GM19452 (cell line): ENCODE measurements around the gene MKX.

Experiments
- ATAC-seq: cut with Tn5 transposase; IDR thresholded peaks from one replicate; pipeline ENCODE4 v1.9.1; 2021; ENCODE audit not compliant: unreplicated experiment

Gene MKX, protein sequence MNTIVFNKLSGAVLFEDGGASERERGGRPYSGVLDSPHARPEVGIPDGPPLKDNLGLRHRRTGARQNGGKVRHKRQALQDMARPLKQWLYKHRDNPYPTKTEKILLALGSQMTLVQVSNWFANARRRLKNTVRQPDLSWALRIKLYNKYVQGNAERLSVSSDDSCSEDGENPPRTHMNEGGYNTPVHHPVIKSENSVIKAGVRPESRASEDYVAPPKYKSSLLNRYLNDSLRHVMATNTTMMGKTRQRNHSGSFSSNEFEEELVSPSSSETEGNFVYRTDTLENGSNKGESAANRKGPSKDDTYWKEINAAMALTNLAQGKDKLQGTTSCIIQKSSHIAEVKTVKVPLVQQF

DNA sequence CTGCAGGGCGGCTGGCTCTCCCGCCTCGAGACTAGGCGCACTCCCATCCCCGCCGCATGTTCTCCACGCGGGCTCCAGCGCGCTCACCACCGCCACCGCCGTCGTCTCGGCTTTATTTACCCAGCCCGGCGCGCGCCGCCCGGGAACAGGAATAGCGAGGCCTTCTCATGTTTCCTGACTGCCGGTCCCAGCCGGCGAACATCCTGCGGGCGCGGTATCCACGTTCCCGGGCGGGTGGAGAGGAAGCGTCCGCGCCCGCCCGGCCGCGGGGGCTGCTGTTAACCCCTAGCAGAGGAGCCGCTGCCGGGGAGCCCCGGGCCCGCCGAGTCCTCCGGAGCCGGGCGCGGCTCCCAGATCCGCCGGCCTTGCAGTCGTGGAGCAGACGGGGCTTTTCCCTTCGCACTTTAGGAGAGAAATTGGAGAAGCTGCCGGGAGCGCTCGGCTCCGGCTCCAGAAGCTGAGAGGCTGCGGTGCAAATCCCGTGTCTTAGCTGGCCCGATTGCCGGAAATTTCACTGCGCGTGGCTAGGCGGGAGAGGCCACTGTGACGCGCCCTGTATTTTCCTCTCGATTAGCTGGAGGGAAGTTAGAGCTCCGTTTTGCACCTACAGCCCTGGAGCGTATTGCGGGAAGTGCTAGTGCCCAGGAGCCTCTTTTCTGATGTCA, at the start of gene MKX:
Gene MKX (minus strand): TSS at position 88 of the 665 bp plus-strand sequence. CDS start 2,404 bp downstream, outside the sequence.
- no peak for ATAC-seq

- no peak for ATAC-seq
Observed at GRCh38 chr10:27794157-27794556, 48.5 kb upstream of the MKX start.

DNA sequence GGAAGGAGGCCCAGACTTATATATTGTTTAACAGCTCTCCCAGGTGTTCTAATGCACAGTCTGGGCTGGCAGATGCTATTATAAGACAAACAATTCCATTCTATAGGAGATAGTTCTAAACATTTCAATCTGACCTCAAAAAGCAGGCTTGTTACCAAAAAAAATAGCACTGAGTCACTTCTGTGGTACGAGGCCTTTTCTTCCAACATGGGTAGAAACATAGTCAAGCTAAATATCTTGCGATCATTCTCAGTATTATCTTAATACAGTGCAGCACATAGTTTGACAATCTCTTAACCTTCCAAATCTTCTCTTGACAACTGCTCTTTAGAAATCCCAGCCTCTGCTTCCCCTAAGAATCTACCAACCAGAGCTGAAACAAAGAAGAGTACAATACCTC, 46.6 kb upstream of the MKX start:
- no peak for ATAC-seq

DNA sequence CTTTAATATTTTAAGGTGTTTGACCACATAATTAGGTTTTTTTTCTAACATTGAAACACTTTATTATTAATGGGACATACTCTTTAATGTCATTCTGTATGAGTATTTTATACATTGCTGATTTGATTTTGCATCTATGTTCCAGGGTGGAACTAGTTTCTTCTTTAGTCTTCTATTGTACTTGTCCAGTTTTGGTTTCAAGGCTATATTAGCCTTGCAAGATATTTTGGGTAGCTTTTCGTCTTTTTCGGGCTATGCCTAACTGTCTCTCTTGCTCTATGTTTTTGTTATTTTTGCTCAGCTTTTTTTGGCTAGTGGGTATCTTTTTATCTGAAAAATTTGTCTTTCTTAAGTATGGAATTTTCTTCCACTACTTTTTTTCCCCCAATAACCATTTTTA, 38.7 kb upstream of the MKX start:
- ATAC-seq = no peak

DNA sequence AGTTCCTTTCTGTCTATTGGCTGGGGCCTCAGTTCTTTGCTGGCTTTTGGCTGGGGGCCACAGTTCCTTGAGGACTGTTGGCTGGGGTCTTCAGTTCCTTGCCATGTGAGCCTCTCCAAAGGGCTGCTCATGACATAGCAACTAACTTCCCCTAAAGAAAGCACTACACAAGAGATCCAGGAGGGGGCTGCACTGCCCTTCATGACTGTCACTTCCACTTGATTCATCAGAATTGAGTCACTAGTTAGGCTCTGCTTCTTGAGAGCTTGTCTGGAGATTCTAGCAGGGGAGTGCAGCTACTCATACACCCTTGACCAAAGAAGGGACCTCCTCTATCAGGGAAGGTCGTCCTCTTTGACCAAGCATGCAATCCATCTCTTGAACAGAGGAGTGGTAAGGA, 38.0 kb upstream of the MKX start:
- ATAC-seq = no peak

- ATAC-seq = no peak
Observed at GRCh38 chr10:27779462-27780015, 33.9 kb upstream of the MKX start.

GRCh38 chr10:27774831-27775230, 29.2 kb upstream of the MKX start:
- no peak for ATAC-seq

- no peak for ATAC-seq
Observed at GRCh38 chr10:27771231-27771630, 25.6 kb upstream of the MKX start.

- no peak for ATAC-seq
Observed at GRCh38 chr10:27770181-27770580, 24.6 kb upstream of the MKX start.

DNA sequence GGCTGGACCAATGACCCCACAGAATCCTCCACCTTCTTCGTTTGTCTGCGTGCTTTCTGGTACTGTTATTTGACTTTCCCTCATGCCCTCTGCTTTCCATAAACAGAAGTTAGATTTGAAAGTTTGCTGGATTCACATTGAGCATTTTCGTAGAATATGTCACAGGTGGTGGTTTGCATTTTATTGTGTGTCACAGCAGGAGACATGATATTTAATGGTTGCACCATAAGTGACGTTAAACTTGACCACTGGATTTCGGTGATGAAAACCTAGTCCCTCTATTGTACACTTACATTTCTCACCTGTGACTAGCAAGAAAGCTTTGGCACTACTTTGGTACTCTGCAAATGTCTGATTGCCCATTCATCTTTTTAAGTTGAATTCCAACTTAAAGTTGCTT, 15.2 kb upstream of the MKX start:
- no peak for ATAC-seq

- ATAC-seq = no peak
Observed at GRCh38 chr10:27759483-27760272, 14.1 kb upstream of the MKX start.

DNA sequence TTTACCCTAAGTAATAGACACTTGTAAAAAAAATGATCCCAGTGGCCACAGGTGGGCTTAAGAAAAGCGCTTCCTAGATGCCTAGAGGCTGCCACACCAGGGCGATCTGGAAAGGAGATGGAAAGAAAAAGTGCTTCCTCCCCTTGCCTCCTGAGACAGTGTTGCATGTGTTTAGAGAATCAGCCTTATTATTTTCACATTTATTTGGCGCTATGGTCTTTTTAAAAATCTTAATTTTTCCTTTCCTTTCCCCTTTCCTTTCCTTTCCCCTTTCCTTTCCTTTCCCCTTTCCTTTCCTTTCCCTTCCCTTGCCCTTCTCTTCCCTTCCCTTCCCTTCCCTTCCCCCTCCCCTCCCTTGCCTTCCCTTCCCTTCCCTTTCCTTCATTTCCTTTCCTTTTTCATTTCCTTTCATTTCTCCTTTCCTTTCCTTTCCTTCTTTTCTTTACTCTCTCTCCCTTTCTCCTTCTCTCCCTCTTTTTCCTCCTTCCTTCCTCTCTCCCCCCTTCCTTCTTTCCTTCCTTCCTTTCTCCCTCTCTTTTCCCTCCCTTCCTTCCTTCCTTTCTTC, 7.1 kb upstream of the MKX start:
- no peak for ATAC-seq

DNA sequence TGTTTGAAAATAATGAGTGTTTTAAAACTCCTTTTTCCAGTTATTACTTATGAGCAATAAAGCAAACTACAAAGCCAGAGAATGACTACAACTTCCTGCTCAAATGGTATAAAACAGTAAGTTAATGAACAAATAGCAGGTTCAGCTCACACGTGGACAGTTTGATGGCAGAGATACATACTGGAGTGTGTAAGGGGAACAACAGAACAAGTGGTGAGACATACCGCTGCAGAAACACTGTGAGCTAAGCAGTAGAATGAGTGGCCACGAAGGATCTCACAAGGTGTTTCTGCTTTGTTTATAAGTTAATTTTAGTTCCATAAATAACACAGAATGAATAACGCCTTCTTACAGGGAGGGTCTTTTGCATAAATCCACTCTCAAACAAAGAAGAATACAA, 3.0 kb upstream of the MKX start:
- no peak for ATAC-seq

GRCh38 chr10:27747096-27747451, 1.5 kb upstream of the MKX start:
- no peak for ATAC-seq

DNA sequence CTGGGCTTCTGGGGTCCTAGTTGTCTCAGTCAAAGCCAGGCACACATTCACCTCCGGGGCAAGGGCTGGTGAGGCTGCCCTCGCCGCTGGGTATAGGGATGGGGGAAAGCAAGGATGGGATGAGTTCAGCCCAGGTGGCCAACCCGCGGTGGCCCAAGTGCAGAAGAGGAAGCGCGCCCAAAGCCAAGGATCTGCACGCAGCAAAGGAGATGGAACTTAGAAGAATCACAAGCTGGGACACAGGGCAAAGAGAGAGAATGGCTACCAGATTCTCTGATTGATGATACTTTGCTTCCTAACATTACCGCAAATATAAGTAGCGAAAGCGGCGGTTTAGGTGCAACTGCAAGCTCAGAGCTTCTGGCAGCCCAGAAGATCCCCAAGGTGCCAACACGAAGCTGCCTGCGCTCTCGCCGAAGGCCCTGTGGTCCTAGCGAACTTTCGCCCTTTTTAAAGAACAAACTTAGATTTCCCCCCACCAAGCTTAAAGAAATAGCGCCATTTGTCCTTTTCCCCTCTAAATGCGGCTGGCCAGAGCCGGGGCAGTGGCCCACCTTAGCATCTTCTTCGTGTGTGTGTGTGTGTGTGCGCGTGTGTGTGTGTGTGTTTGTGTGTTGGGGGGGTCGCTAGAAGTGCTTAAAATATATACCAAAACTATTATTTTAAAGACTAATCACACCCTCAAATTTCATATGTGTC, 927 bp upstream of the MKX start:
- no peak for ATAC-seq

- ATAC-seq = no peak
Observed at GRCh38 chr10:27744802-27745731, 552 bp downstream of the MKX start.

DNA sequence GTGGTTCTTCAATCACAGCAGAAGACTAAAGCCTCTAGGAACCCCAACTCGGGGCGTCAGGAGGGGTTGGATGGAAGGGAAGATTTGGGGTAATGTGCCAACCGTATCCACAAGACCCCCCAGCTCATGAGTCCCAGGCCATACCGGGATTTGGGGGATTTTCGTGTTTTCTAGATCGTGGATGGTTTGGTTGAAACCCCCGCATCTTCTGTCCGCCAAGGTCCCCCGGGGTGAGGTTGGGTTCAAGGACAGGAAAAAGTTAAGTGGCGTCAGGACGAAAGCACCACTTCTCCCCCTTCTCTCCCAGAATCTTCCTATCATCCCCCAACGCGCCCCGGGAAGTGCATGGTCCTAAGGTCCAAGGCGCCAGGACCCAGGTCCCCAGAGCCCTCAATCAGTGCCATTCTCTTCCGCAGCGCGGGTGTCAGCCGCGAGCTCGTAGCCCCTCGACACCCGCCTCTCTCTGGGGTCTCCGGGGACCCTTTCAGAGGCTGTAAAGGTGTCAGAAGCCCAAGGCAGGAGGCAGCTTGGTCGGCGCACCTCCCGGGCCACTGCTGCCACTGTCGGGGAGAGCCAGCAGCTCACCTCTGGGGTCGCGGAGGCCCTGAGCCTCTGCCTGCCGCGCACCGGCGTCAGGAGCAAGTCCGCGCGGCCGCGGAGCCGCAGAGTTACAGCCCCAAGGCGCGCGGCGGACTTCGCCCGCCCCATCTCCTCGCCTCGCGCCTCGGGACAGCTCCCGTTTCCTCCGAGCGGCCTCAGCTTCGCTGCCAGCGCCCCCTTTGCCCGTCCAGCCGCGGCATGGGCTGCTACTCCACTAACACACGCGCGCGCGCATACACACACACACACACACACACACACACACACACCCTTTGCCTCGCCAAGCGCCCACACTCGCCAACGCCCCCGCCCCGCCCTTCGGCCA, 1.5 kb downstream of the MKX start:
- ATAC-seq = no peak

DNA sequence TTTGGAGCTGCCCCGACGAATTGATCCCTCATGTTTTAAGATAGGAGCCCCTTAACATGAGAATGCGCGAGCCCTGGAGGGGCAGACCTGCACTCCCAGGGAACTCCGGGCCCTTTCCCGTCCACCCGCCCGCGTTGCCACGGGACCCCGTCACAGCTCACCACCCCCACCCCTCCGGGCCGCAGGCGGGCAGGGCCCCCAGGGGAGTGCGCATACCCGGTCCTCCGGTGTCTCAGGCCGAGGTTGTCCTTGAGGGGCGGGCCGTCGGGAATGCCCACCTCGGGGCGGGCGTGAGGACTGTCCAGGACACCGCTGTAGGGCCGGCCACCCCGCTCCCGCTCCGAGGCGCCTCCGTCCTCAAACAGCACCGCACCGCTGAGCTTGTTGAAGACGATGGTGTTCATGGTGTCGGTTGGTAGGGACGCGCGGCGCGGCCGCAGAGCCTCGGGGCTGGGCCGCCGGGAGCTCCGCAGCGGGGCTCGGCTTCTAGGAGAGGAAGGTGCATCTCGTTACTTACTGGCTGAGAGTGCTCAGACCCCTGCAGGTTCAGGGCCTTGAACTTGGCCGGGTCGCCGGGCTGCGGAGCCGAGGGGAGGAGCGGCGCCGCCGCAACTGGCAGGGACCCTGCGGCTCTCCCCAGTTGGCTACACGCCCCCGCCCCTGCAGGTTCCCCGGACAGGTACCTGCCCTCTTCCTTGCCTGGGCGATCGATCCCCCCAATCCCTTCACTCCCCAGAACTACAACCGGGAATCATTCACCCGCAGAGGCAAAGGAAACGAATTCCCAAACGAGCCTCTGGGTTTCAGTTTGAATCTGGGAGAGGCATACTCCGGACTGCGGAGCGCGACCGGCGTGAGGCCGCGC, 2.4 kb downstream of the MKX start:
- ATAC-seq = no peak
